Neural cell (in vitro differentiated cells): ENCODE measurements around the gene RHOF.

Source experiments
- EP300 ChIP-seq: fragments of 450-650 bp; conservative IDR thresholded peaks from 2 replicates; pipeline ENCODE4 v1.6.1; 2014; ENCODE audit warnings: antibody characterized with exemption, mild to moderate bottlenecking, moderate library complexity; ENCODE audit not compliant: poor library complexity, severe bottlenecking
- EZH2 ChIP-seq: fragments of 200-600, 300-800 bp; shearing (Covaris generic), sonication (generic); IDR thresholded peaks from 2 replicates; pipeline ENCODE4 v1.6.1; 2014; ENCODE audit warnings: antibody characterized with exemption, low read length, borderline replicate concordance, mild to moderate bottlenecking; ENCODE audit not compliant: insufficient read depth, poor library complexity, severe bottlenecking
- MXI1 ChIP-seq: fragments of 450-650 bp; conservative IDR thresholded peaks from 2 replicates; pipeline ENCODE4 v1.6.1; 2014; ENCODE audit warnings: antibody characterized with exemption, mild to moderate bottlenecking; ENCODE audit not compliant: poor library complexity, severe bottlenecking
- POLR2AphosphoS5 ChIP-seq: IDR thresholded peaks from 2 replicates; pipeline ENCODE4 v1.6.1; 2012
- RAD21 ChIP-seq: fragments of 450-650 bp; conservative IDR thresholded peaks from 2 replicates; pipeline ENCODE4 v1.6.1; 2014; ENCODE audit warnings: antibody characterized with exemption, mild to moderate bottlenecking, moderate library complexity
- REST ChIP-seq: IDR thresholded peaks from 2 replicates; pipeline ENCODE4 v1.6.1; 2012; ENCODE audit warnings: borderline replicate concordance
- TAF1 ChIP-seq: IDR thresholded peaks from 2 replicates; pipeline ENCODE4 v1.6.1; 2012; ENCODE audit warnings: low read depth
- TF ChIP-seq, protein P1 (sequence below): fragments of 450-650 bp; IDR thresholded peaks from 2 replicates; pipeline ENCODE4 v1.5.1; 2014; ENCODE audit warnings: antibody characterized with exemption, mild to moderate bottlenecking, moderate library complexity; ENCODE audit not compliant: poor library complexity, severe bottlenecking

- TF ChIP-seq POLR2AphosphoS5 (no peak), TAF1 (peak; percentile 19), EP300 (no peak), EZH2 (no peak), RAD21 (no peak), REST (no peak), MXI1 (no peak)
- TF ChIP-seq, protein P1, sequence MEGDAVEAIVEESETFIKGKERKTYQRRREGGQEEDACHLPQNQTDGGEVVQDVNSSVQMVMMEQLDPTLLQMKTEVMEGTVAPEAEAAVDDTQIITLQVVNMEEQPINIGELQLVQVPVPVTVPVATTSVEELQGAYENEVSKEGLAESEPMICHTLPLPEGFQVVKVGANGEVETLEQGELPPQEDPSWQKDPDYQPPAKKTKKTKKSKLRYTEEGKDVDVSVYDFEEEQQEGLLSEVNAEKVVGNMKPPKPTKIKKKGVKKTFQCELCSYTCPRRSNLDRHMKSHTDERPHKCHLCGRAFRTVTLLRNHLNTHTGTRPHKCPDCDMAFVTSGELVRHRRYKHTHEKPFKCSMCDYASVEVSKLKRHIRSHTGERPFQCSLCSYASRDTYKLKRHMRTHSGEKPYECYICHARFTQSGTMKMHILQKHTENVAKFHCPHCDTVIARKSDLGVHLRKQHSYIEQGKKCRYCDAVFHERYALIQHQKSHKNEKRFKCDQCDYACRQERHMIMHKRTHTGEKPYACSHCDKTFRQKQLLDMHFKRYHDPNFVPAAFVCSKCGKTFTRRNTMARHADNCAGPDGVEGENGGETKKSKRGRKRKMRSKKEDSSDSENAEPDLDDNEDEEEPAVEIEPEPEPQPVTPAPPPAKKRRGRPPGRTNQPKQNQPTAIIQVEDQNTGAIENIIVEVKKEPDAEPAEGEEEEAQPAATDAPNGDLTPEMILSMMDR = no peak
These were observed 5.3 kb upstream of the RHOF start for GRCh38 chr12:121798787-121799155.
